DND-41 (cell line): Measurements from ENCODE around the gene SPATA1.

Experiments
- ATAC-seq: fragments of 200-7000 bp; cut with Tn5 transposase; 3 replicates; pipeline ENCODE4 v1.9.1; 2021; ENCODE audit warnings: low read depth; ENCODE audit not compliant: insufficient read depth
- DNase-seq: peaks from one replicate; pipeline ENCODE4 v3.0.0-alpha.2; 2020
- H2AFZ ChIP-seq: 2 replicates; pipeline ENCODE4 v1.6.0; 2012; ENCODE audit warnings: low read depth, low read length
- H3K27ac ChIP-seq: 2 replicates; pipeline ENCODE4 v1.5.1; 2012; ENCODE audit warnings: low read length, inconsistent platforms
- H3K27me3 ChIP-seq: fragments of 200-600 bp; sonication (generic); 2 replicates; pipeline ENCODE4 v1.6.0; 2012; ENCODE audit warnings: low read length, mild to moderate bottlenecking, inconsistent platforms; ENCODE audit not compliant: insufficient read depth, poor library complexity
- H3K36me3 ChIP-seq: 2 replicates; pipeline ENCODE4 v1.5.1; 2012; ENCODE audit warnings: low read length, inconsistent platforms; ENCODE audit not compliant: insufficient read depth
- H3K4me1 ChIP-seq: 2 replicates; pipeline ENCODE4 v1.5.1; 2012; ENCODE audit warnings: mild to moderate bottlenecking, low read length; ENCODE audit not compliant: insufficient read depth
- H3K4me2 ChIP-seq: 2 replicates; pipeline ENCODE4 v1.6.0; 2012; ENCODE audit warnings: mild to moderate bottlenecking, moderate library complexity, low read length, inconsistent platforms; ENCODE audit not compliant: insufficient read depth
- H3K4me3 ChIP-seq, 2 experiments: fragments of 200-600 bp in 1 of 2; shearing (Covaris generic) in 1 of 2; 2 replicates each; pipeline ENCODE4 v1.5.1; 2012 to 2016; ENCODE audit warnings: inconsistent platforms in 2 of 2, low read length in 2 of 2, mild to moderate bottlenecking in 2 of 2, low read depth in 1 of 2, moderate library complexity in 1 of 2
- H3K79me2 ChIP-seq: 2 replicates; pipeline ENCODE4 v1.6.0; 2012; ENCODE audit warnings: low read length, inconsistent platforms; ENCODE audit not compliant: insufficient read depth
- H3K9ac ChIP-seq: 2 replicates; pipeline ENCODE4 v1.6.0; 2012; ENCODE audit warnings: low read depth, mild to moderate bottlenecking, inconsistent platforms, low read length, moderate library complexity
- H3K9me3 ChIP-seq: 2 replicates; pipeline ENCODE4 v1.5.1; 2012; ENCODE audit warnings: low read length, moderate library complexity, mild to moderate bottlenecking, inconsistent platforms; ENCODE audit not compliant: insufficient read depth, severe bottlenecking
- H4K20me1 ChIP-seq: 2 replicates; pipeline ENCODE4 v1.6.0; 2012; ENCODE audit warnings: low read length; ENCODE audit not compliant: insufficient read depth
- EZH2 ChIP-seq: IDR thresholded peaks from 3 replicates; pipeline ENCODE4 v1.6.1; 2012; ENCODE audit warnings: borderline replicate concordance, low read depth, mild to moderate bottlenecking, moderate library complexity, low read length, inconsistent platforms; ENCODE audit not compliant: severe bottlenecking
- TF ChIP-seq, protein P1 (sequence below): IDR thresholded peaks from 2 replicates; pipeline ENCODE4 v1.5.1; 2012; ENCODE audit warnings: borderline replicate concordance, low read length, moderate library complexity, mild to moderate bottlenecking; ENCODE audit not compliant: poor library complexity, severe bottlenecking; ENCODE audit errors: extremely low read depth

Gene SPATA1

DNA sequence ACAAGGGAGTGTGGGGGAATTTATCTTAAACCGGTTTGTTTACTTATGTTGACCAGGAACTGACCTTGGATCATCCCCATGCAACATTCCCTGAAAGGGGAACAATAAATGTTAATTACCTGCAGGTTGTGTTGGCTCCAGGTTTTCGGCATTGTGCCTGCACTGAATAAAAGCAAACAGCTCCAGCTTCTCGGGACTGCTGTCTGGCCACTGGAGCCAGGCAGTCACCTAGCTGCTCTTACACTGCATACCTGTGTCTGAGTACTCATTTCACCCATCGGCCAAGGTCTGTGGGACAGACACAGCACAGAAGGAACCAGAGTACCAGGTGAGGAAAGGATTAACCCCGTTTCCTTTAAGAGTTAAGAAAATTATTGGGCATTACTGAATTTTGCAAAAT, 100.8 kb downstream of the SPATA1 start:
- ATAC-seq (no peak), DNase-seq (no peak)
- Histone ChIP-seq H3K27ac (no peak overlapping the region), H4K20me1 (no peaks in the 10 kb centered on the region), H3K27me3 (no peaks in the 10 kb centered on the region), H2AFZ (no peak overlapping the region), H3K9me3 (peaks cover 26% of the 10 kb centered on the region), H3K9ac (no peak overlapping the region), H3K36me3 (no peaks in the 10 kb centered on the region), H3K4me3 (no peak overlapping the region), H3K4me2 (no peak overlapping the region), H3K4me1 (no peaks in the 10 kb centered on the region), H3K79me2 (no peaks in the 10 kb centered on the region)
- TF ChIP-seq EZH2: no peak
- TF ChIP-seq, protein P1, sequence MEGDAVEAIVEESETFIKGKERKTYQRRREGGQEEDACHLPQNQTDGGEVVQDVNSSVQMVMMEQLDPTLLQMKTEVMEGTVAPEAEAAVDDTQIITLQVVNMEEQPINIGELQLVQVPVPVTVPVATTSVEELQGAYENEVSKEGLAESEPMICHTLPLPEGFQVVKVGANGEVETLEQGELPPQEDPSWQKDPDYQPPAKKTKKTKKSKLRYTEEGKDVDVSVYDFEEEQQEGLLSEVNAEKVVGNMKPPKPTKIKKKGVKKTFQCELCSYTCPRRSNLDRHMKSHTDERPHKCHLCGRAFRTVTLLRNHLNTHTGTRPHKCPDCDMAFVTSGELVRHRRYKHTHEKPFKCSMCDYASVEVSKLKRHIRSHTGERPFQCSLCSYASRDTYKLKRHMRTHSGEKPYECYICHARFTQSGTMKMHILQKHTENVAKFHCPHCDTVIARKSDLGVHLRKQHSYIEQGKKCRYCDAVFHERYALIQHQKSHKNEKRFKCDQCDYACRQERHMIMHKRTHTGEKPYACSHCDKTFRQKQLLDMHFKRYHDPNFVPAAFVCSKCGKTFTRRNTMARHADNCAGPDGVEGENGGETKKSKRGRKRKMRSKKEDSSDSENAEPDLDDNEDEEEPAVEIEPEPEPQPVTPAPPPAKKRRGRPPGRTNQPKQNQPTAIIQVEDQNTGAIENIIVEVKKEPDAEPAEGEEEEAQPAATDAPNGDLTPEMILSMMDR: no peak

DNA sequence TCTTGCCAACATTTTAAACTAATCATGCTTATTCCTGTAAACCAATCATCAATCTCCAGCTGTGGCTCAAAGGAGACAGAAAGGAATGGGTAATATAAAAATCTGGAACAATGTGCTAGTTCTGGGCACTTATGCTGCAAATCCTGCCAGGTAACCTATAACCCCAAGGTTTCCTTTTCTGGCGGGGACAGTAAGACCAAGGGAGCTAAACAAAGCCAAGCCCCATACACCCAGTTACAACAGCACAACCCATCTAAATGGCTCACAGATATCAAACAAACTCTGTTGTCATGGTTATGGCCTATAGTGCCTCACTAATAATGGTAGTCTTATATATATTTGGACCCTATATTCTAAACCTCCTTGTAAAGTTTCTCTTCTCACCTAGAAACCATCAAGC, 104.9 kb downstream of the SPATA1 start:
- no peak overlapping the region for H3K9ac ChIP-seq
- no peak overlapping the region for H3K27ac ChIP-seq
- no peak for DNase-seq
- no peak overlapping the region for H2AFZ ChIP-seq
- peaks cover 27% of the 10 kb centered on the region for H3K9me3 ChIP-seq
- no peaks in the 10 kb centered on the region for H3K27me3 ChIP-seq
- no peak for ATAC-seq
- no peaks in the 10 kb centered on the region for H4K20me1 ChIP-seq
- no peak overlapping the region for H3K4me3 ChIP-seq
- no peaks in the 10 kb centered on the region for H3K36me3 ChIP-seq
- no peaks in the 10 kb centered on the region for H3K4me1 ChIP-seq
- TF ChIP-seq EZH2: no peak
- TF ChIP-seq, protein P1: no peak
- H3K4me2 ChIP-seq: no peak overlapping the region
- no peaks in the 10 kb centered on the region for H3K79me2 ChIP-seq

DNA sequence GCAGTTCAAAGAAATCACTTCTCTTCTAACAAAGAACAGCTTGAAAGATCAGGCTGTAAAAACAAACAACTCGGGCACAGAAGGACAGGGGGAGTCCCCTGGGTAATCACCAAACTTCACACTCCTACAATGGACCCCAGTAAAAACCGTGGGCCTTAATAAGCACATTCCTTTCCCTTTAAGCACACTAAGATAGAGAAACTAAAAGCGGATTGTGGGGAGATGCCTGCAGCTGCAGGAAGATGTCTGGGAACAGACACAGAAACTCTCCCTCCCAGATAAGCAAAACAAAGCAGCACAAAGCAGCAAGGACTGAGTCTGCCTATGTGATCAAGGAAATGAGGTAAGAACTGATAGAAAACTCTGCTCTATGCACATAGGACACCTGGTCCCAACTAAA, 105.6 kb downstream of the SPATA1 start:
- H3K9ac ChIP-seq: no peak overlapping the region
- H3K27me3 ChIP-seq: no peaks in the 10 kb centered on the region
- no peaks in the 10 kb centered on the region for H3K4me1 ChIP-seq
- ATAC-seq (no peak), DNase-seq (no peak)
- no peak for TF ChIP-seq EZH2
- TF ChIP-seq, protein P1: no peak
- H3K4me3 ChIP-seq: no peak overlapping the region
- H3K9me3 ChIP-seq: peaks cover 24% of the 10 kb centered on the region
- no peak overlapping the region for H3K27ac ChIP-seq
- no peaks in the 10 kb centered on the region for H3K79me2 ChIP-seq
- H3K4me2 ChIP-seq: no peak overlapping the region
- no peaks in the 10 kb centered on the region for H4K20me1 ChIP-seq
- H2AFZ ChIP-seq: no peak overlapping the region
- H3K36me3 ChIP-seq: no peaks in the 10 kb centered on the region

DNA sequence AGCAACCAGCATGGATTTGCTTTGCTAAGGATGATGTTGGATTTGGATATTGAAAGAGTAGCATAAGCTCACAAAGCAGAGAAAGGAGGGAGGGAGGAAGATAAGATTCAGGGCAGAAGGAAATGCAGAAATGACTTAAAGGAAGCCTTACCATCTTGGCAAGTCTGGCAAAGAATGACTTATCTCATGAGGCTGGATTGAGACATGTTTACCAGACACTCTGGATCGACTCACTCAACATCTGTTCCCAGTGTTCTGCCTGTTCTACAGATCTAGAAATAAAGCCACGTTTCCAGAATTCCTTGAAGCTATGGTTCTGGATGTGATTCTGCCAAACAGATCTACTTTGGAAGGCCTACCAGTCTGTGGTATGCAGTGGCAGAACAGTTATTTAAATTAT, 106.8 kb downstream of the SPATA1 start:
- Histone ChIP-seq H3K4me1 (no peaks in the 10 kb centered on the region), H3K9ac (no peak overlapping the region), H3K9me3 (peaks cover 24% of the 10 kb centered on the region), H2AFZ (no peak overlapping the region), H3K4me3 (no peak overlapping the region), H3K4me2 (no peak overlapping the region), H3K27ac (no peak overlapping the region), H3K27me3 (no peaks in the 10 kb centered on the region), H3K36me3 (no peaks in the 10 kb centered on the region), H4K20me1 (no peaks in the 10 kb centered on the region), H3K79me2 (no peaks in the 10 kb centered on the region)
- TF ChIP-seq, protein P1: no peak
- TF ChIP-seq EZH2: no peak
- ATAC-seq (no peak), DNase-seq (no peak)
